Renal pelvis (tissue), 12 donors: Measurements from ENCODE around the gene XRCC6. TPM values are rescaled to one million over a fixed set of nuclear protein-coding genes. Genes with fewer than 3 reads are reported as not detected.
A peak's percentile ranks its signal among the peaks of the same experiment; 100 is the strongest.
"Not testable (repeated sequence)": the region's sequence is repeated elsewhere in the genome, so short reads cannot be mapped to it uniquely, and the experiment has no call there.

ENCODE experiments used
- DNase-seq: peaks from one replicate; pipeline ENCODE4 v3.0.0-alpha.2; 2013
- long read RNA-seq, 16 experiments: transcript quantifications; one replicate each; lab custom pipeline, GENCODE V29; 2026
- polyA plus RNA-seq, 3 donors: library from polyadenylated mRNA; unstranded; fragments of 120-200 nt; gene quantifications; one replicate each; pipeline ENCODE4 v1.2.1, GENCODE V29; 2013; ENCODE audit not compliant: insufficient read length in 3 of 3

Gene XRCC6
- 100 to 1,000 TPM; 329 to 379 (median 361) TPM for polyA plus RNA-seq
- long read RNA-seq, donor 1, transcript XRCC6-202 (13 exons, 2,296 nt), result major isoform, 78 of 135 reads
- long read RNA-seq, donor 1, transcript XRCC6-201 (12 exons, 2,709 nt), result minor isoform, 14 of 135 reads
- long read RNA-seq, donor 1, partial matches to known transcripts, result 34 of 135 reads
- long read RNA-seq, donor 1, other reads (novel, unspliced or antisense), result 7 of 135 reads
- long read RNA-seq, donor 2, transcript XRCC6-201 (12 exons, 2,709 nt), result minor isoform, 20 of 196 reads
- long read RNA-seq, donor 2, transcript XRCC6-202 (13 exons, 2,296 nt), result major isoform, 116 of 196 reads
- long read RNA-seq, donor 2, partial matches to known transcripts, result 43 of 196 reads
- long read RNA-seq, donor 2, other reads (novel, unspliced or antisense), result 14 of 196 reads
- long read RNA-seq, donor 3, transcript XRCC6-201 (12 exons, 2,709 nt), result minor isoform, 8 of 151 reads
- long read RNA-seq, donor 3, transcript XRCC6-202 (13 exons, 2,296 nt), result major isoform, 71 of 151 reads
- long read RNA-seq, donor 3, partial matches to known transcripts, result 63 of 151 reads
- long read RNA-seq, donor 3, other reads (novel, unspliced or antisense), result 7 of 151 reads
- long read RNA-seq, donor 4, transcript XRCC6-201 (12 exons, 2,709 nt), result minor isoform, 21 of 177 reads
- long read RNA-seq, donor 4, transcript XRCC6-202 (13 exons, 2,296 nt), result major isoform, 107 of 177 reads
- long read RNA-seq, donor 4, partial matches to known transcripts, result 32 of 177 reads
- long read RNA-seq, donor 4, other reads (novel, unspliced or antisense), result 16 of 177 reads
- long read RNA-seq, donor 5, transcript XRCC6-201 (12 exons, 2,709 nt), result minor isoform, 5 of 63 reads
- long read RNA-seq, donor 5, transcript XRCC6-202 (13 exons, 2,296 nt), result major isoform, 34 of 63 reads
- long read RNA-seq, donor 5, partial matches to known transcripts, result 24 of 63 reads
- long read RNA-seq, donor 5, other reads (novel, unspliced or antisense), result 0 of 63 reads
- long read RNA-seq, donor 6, transcript XRCC6-201 (12 exons, 2,709 nt), result minor isoform, 18 of 156 reads
- long read RNA-seq, donor 6, transcript XRCC6-202 (13 exons, 2,296 nt), result major isoform, 84 of 156 reads
- long read RNA-seq, donor 6, partial matches to known transcripts, result 42 of 156 reads
- long read RNA-seq, donor 6, other reads (novel, unspliced or antisense), result 10 of 156 reads
- long read RNA-seq, donor 7, transcript XRCC6-201 (12 exons, 2,709 nt), result minor isoform, 12 of 161 reads
- long read RNA-seq, donor 7, transcript XRCC6-202 (13 exons, 2,296 nt), result major isoform, 88 of 161 reads
- long read RNA-seq, donor 7, partial matches to known transcripts, result 49 of 161 reads
- long read RNA-seq, donor 7, other reads (novel, unspliced or antisense), result 10 of 161 reads
- long read RNA-seq, donor 8, transcript XRCC6-202 (13 exons, 2,296 nt), result major isoform, 16 of 30 reads
- long read RNA-seq, donor 8, partial matches to known transcripts, result 10 of 30 reads
- long read RNA-seq, donor 8, other reads (novel, unspliced or antisense), result 0 of 30 reads
- long read RNA-seq, donor 9, transcript XRCC6-202 (13 exons, 2,296 nt), result major isoform, 97 of 173 reads
- long read RNA-seq, donor 9, transcript XRCC6-201 (12 exons, 2,709 nt), result minor isoform, 13 of 173 reads
- long read RNA-seq, donor 9, partial matches to known transcripts, result 46 of 173 reads
- long read RNA-seq, donor 9, other reads (novel, unspliced or antisense), result 16 of 173 reads
- long read RNA-seq, donor 10, transcript XRCC6-201 (12 exons, 2,709 nt), result minor isoform, 11 of 132 reads
- long read RNA-seq, donor 10, transcript XRCC6-202 (13 exons, 2,296 nt), result major isoform, 50 of 132 reads
- long read RNA-seq, donor 10, partial matches to known transcripts, result 70 of 132 reads
- long read RNA-seq, donor 10, other reads (novel, unspliced or antisense), result 0 of 132 reads
- long read RNA-seq, donor 11, transcript XRCC6-202 (13 exons, 2,296 nt), result major isoform, 49 of 82 reads
- long read RNA-seq, donor 11, transcript XRCC6-201 (12 exons, 2,709 nt), result minor isoform, 12 of 82 reads
- long read RNA-seq, donor 11, partial matches to known transcripts, result 21 of 82 reads
- long read RNA-seq, donor 11, other reads (novel, unspliced or antisense), result 0 of 82 reads
- long read RNA-seq, donor 12, transcript XRCC6-202 (13 exons, 2,296 nt), result major isoform, 125 of 235 reads
- long read RNA-seq, donor 12, transcript XRCC6-201 (12 exons, 2,709 nt), result minor isoform, 25 of 235 reads
- long read RNA-seq, donor 12, partial matches to known transcripts, result 53 of 235 reads
- long read RNA-seq, donor 12, other reads (novel, unspliced or antisense), result 29 of 235 reads
- long read RNA-seq, donor 13, transcript XRCC6-202 (13 exons, 2,296 nt), result major isoform, 26 of 52 reads
- long read RNA-seq, donor 13, transcript XRCC6-201 (12 exons, 2,709 nt), result minor isoform, 7 of 52 reads
- long read RNA-seq, donor 13, partial matches to known transcripts, result 19 of 52 reads
- long read RNA-seq, donor 13, other reads (novel, unspliced or antisense), result 0 of 52 reads
- long read RNA-seq, donor 14, transcript XRCC6-201 (12 exons, 2,709 nt), result minor isoform, 13 of 220 reads
- long read RNA-seq, donor 14, transcript XRCC6-202 (13 exons, 2,296 nt), result major isoform, 76 of 220 reads
- long read RNA-seq, donor 14, partial matches to known transcripts, result 118 of 220 reads
- long read RNA-seq, donor 14, other reads (novel, unspliced or antisense), result 11 of 220 reads
- long read RNA-seq, donor 15, transcript XRCC6-201 (12 exons, 2,709 nt), result minor isoform, 22 of 225 reads
- long read RNA-seq, donor 15, transcript XRCC6-202 (13 exons, 2,296 nt), result major isoform, 127 of 225 reads
- long read RNA-seq, donor 15, partial matches to known transcripts, result 59 of 225 reads
- long read RNA-seq, donor 15, other reads (novel, unspliced or antisense), result 15 of 225 reads
- long read RNA-seq, donor 16, transcript XRCC6-201 (12 exons, 2,709 nt), result minor isoform, 16 of 196 reads
- long read RNA-seq, donor 16, transcript XRCC6-202 (13 exons, 2,296 nt), result major isoform, 82 of 196 reads
- long read RNA-seq, donor 16, partial matches to known transcripts, result 88 of 196 reads
- long read RNA-seq, donor 16, other reads (novel, unspliced or antisense), result 8 of 196 reads

DNA sequence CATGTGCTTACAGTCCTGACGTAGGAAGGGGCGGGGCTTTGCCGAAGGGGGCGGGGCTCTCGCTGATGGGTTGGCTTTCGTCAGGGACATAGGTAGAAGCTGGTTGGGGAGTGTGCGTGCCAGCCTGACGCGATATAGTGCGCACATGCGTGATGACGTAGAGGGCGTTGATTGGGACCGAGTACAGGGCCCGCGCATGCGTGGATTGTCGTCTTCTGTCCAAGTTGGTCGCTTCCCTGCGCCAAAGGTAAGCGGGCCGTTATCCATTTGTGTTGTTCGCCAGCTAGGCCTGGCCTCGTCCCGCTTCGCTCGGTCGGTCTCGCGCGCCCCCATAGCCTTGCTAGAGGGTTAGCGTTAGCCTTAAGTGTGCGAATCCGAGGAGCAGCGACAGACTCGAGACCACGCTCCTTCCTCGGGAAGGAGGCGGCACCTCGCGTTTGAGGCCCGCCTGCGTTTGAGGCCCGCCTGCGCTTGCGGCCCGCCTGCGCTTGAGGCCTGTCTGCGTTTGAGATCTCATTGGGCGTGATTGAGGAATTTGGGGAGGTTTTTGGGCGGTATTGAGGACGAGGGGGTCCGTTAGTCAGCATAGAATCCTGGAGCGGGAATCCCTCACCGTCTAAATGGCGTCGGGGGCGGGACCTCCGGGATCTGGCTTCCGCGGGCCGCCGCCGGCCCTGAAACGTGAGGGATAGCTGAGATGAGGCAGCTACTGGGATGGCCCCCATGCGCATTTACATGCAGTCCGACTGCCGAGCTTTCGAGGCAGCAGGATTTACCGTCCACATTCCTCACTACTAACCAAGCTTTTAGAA lies at the start of gene XRCC6:
XRCC6 (plus strand) TSS at position 197 of the 812 bp plus-strand sequence. CDS start 710 bp downstream, outside the sequence.
- DNase-seq, result peak; percentile 99

DNA sequence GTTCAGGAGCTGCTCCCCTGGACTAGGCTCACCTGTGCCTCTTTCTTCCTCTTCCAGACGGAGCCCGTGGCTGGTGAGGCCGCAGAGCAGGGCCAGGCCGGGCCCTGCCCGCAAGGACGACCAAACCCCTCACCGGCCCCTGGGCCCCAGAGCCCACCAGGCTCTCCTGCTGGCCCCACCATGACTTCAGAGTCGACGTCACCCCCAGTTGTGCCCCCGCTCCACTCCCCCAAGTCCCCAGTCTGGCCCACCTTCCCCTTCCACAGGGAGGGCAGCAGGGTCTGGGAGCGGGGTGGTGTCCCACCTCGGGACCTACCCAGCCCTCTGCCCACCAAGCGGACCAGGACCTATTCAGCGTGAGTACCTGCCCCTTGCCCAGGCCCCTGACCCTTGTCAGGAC lies 49.3 kb upstream of the XRCC6 start:
- no peak for DNase-seq

DNA sequence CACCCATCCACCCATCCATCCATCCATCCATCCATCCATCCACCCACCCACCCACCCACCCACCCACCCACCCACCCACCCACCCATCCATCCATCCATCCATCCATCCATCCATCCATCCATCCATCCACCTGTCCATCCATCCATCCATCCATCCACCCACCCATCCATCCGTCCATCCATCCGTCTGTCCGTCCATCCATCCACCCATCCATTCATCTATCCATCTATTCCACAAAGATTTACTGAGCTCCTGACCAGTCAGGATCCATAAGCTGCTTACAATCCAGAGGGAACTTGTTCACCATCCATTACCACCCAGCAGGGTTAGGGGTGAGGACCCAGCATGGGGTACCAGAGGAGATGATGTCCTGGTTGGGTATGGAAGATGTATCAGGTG lies 48.8 kb upstream of the XRCC6 start:
- DNase-seq, result not testable (repeated sequence)

DNA sequence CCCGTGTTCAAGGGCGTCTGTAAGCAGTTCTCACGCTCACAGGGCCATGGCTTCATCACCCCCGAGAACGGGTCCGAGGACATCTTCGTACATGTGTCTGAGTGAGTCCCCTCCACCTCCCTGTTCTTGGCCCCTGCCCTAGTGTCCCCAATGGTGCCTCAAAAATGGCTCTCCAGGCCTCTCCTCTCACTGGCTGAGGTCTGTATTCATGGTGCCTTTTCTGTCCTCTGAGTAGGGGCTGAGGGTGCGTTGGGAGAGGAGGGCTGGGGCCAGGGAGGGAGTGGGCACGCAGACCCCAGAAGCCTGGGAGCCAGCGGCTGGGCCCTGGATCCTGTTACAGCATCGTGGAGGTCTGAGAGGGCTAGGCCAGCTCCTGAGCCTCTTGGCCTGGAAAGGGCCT lies 47.4 kb upstream of the XRCC6 start:
- DNase-seq, result no peak

DNA sequence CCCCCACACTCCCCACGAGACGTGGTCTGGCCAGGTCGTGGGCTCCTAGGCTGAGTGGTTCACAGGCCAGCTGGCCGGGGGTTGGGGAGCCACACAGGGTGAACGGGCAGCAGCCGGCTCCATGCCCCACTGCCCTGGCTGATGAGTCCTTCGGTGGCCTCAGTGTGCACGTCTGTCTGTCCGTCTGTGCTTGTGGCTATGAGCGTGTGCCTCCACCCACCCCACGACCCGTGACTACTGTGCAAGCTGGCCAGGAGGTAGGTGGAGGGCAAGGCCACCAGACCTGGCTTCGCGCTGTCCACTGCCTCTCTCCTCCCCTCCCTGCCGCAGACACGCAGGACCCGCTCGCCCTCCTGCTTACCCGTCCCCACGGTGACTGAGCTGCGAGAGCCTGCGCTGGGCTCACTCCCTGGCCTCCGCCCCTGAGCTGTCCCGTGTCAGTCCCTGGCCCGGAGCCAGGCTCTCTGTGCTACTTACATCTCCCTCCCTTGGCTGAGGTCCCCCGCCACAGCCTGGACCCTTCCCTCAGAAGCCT lies 46.2 kb upstream of the XRCC6 start:
- no peak for DNase-seq

DNA sequence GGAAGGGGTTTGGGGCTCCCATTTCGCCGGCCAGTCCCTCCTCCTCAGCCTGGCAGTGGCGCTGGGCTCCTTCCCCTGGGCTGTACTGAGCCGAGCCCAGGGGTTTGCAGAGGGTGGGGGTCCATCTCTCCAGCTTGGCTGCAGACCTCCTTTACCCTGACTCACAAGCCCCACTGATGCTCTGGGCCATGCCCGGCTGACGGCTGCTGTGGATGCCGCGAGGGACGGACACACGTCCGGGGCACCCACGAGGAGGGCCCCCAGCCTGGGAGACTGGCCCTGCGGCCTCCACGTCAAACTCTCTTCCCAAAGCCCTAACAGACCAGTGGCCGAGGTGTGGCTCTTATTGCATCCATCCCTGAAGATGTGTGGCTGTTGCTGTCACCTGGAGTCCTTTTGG lies 45.6 kb upstream of the XRCC6 start:
- no peak for DNase-seq

DNA sequence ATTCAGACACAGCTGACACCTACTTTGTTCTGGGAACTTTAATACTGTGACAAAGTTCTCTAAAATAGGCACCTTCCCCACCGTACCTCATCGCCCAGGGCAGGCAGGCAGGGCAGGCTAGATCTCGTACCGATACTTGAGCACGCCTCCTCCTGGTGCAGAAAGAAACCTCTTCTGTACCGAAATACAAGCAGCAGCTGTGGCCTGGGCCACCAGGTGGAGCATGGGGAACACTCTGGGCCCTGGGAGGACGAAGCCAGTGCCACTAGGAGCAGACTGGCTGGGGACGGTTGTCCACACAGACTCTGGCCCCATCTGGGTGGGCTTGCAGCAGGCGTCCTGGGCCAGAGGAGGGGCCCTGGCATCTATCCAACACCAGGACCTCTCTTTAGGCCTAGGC lies 44.2 kb upstream of the XRCC6 start:
- no peak for DNase-seq

DNA sequence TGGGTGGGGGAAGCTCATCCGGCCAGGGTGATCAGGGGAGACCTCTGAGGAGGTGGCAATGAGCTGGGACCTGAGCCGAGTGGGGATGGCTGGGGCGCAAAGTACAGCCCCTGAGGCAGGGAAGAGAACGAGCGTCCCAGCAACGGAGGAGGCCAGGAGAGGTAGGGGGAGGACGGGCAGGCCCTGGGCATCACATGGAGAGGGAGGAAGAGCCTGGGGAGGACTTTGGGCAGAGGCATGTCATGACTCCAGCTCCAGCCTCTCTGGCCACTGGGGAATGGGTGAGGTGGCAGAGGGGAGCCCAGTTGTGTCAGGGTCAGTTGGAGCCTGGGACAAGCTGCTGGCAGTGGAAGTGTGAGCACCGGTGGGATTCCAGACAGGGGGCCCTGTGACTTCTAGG lies 43.0 kb upstream of the XRCC6 start:
- no peak for DNase-seq

DNA sequence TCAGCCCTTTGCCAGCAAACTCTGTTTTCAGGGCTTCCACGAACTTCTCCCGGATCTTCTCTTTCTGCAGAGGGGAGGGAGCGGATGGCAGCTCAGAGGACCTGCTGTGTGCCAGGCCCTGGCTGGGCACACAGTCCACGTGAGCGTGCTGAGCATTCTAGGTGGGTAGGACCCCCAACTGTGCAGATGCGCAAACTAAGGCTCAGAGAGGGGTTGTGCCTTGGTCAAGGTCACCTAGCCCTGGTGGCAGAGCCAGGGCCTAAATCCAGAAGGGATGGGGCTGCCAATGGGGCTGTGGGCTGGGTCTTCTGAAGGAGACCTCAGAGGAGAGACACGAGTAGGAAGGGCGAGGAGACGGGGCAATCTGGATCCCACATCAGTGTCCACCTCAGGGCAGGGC lies 42.3 kb upstream of the XRCC6 start:
- no peak for DNase-seq

DNA sequence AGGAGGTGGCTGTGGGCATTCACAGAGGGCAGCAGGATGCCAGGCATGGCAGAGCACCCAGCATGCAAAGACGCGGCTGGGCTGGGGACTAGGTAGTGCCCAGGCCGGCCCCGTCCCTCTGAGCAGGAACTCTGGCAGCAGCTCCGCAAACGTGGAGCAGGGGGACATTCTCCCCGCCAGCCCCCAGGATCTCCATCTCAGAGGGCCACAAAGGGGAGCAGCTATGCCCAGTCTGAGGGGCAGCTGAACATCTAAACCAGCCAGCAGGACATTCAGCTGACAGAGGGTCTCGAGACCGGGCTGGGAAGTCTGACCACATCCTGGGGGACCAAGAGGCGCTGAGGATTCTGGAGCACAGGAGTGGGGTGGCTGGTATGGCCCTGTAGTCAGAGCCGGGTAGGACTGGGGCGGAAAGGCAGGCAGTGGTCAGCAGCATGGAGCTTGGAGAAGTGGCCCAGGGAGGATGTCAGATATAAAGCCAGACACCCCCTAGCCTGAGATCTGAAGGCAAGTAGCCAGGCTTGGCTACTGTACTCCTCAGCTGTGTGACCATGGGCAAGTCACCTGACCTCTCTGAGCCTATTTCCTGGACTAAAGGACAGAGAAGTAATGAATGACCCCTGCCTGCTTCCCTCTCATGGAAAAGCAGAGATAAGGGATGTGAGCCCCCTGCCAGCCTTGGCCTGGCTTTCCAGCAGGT lies 41.6 kb upstream of the XRCC6 start:
- DNase-seq, result no peak

DNA sequence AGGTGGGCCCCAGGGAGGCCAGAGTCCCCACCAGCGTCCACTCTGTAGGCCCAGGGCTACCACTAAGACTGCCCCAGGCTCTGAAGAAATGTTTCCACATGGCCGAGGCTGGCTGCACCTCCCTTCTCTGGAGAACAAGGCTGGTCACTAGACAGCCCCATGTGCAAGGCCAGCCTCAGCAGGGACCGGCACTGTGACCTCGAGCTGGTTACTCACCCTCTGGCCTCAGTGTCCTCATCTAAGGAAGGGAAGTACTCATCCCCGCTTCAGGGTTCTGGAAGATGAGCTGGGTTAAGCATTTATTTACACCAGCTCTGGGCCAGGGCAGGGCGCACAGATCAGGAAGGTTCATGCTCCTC lies 41.1 kb upstream of the XRCC6 start:
- no peak for DNase-seq

DNA sequence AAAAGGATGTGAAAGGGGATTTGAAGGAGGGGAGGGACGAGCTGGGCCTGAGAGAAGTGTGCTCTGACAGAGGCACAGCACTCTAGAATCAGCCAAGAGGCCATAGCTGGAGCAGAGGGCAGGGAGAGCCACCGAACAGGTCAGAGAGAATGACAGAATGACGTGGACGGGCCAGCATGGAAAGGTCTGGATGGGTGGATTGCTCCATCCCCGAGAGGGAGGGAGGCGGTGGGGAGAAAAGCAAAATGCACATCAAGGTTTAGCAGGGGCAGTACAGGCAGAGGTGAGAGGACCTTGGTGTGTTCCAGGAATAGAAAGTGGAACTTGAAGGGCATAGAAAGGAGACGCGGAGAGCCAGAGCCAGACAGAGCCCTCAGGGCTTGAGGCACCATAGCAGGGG lies 38.4 kb upstream of the XRCC6 start:
- no peak for DNase-seq

DNA sequence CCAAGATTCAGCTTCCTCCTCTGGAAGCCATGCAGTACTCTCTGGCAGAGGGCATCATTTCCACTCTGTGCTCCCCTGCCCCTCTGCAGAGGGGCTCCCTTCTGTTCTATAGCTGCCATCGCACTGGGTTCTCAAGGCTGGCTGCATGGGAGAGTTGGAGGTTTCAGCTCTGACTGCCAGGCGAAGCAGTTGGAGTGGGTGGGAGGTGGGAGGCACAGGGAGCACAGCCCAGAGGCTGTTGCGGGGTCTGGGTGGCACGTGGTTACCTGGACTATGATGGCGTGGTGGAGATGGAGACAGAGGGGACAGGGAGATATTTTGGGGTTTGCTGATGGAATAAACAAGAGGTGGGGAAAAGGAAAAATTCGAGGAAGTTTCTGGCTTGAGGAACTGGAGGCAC lies 36.2 kb upstream of the XRCC6 start:
- no peak for DNase-seq

DNA sequence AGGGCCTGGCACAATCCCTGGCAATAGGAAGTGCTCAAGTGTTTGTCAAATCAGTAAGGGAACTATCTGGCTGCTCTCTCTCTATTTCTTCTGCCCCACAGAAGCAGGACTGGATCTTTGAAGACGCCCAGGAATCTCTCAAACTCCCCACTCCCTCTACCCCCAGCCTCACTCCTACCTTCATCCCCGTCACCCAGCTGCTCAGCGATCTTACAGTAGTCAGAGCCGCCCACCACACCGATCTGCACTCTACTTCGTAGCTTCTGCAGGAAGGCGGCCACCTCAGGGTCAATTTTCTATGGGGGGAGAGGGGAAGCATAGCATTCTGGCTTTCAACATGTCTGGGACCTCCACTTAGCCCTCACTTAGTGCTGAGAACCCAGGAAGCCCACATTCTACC lies 35.2 kb upstream of the XRCC6 start:
- DNase-seq, result no peak

DNA sequence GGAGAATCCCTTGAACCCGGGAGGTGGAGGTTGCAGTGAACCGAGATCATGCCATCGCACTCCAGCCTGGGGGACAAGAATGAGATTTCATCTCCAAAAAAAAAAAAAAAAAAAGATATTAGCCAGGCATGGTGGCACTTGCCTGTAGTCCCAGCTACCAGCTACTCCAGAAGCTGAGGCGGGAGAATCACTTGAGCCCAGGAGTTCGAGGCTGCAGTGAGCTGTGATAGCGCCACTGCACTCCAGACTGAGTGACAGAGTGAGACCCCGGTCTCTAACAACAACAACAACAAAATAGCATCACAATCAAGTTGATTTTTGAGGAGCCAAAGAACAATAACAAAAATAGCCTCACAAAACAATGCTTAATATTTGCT lies 33.8 kb upstream of the XRCC6 start:
- DNase-seq, result no peak
